GM18858 (cell line): ENCODE results near the gene LGR6.
"Not testable (repeated sequence)": the region's sequence is repeated elsewhere in the genome, so short reads cannot be mapped to it uniquely, and the experiment has no call there.

ENCODE experiments used
- ATAC-seq: cut with Tn5 transposase; IDR thresholded peaks from one replicate; pipeline ENCODE4 v1.9.1; 2021; ENCODE audit not compliant: unreplicated experiment

The LGR6 gene

DNA sequence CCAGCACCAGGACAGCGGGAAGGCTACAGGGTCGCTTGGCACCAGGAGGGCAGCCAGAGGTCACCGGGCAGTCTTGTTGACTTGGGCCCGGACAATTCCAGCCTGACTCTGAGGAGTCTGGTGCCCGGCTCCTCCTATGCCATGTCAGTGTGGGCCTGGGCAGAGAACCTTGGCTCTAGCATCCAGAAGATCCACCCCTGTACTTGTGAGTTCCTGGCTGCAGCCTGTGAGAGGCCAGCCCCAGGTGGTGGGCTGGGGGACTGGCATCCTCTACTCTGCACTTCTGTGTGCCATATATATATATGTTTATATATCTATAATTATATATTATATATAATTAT is 21.6 kb upstream of the LGR6 start:
- no peak for ATAC-seq

DNA sequence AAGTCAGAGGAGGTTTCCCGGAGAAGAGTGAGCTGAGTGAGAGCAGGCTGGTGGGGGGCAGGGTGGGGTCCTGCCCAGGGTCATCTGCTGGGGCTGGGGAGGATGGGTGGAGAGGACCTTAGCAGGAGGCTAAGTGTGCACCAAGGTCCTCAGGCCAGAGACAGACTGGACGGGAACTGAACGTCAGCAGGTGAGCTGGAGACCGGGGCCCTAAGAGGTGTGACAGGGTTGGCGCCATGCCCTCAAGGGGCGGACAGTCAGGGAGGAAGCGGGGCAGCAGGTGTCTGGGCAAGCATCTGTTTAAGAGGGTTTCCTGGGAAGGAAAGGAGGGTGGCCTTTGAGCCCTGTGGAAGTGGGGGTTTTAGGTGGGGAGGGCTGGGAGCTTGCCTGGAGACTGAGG is 19.6 kb upstream of the LGR6 start:
- no peak for ATAC-seq

GRCh38 chr1:202176949-202177927 is 16.4 kb upstream of the LGR6 start:
- no peak for ATAC-seq

DNA sequence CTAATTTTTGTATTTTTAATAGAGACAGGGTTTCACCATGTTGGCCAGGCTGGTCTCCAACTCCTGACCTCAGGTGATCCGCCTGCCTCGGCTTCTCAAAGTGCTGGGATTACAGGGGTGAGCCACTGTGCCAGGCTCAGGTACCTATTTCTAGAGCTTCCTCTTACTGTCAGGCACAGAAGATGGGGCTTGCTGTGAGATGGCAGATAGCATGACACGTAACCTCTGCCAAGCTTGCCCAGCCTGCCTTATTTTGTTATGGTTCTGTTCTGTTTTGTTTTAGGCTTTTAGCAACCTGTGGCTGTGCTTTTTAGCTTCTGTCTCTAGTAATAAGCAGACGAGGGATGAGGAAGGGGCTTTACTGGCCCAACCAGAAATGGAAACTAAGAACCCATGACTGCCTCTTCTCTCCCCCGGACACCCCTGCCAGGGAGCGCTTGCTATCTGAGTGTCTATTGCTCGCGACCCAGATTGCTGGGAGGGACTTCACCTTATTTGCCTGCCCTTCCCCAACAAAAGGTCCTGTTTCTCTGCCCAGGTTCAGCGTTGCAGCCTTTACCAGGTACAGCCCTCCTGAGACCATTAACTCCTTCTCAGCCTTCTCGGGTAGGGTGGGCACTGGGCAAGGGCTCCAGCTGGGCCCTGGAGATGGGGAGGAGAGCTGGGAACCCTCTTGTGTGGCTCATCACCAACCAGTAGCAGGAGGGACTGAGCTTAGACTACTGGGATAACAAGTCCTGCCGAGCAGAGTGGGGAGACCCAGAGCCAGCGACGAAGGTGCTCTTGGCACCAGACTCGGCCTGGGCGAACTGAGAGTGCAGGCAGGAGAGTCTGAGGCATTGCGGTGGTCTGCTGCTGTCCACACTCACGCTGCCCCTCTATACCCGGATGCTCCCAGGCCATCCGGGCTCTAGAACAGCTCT is 13.5 kb upstream of the LGR6 start:
- ATAC-seq = no peak

- not testable (repeated sequence) for ATAC-seq
Measured at GRCh38 chr1:202180751-202181139, 12.9 kb upstream of the LGR6 start.

DNA sequence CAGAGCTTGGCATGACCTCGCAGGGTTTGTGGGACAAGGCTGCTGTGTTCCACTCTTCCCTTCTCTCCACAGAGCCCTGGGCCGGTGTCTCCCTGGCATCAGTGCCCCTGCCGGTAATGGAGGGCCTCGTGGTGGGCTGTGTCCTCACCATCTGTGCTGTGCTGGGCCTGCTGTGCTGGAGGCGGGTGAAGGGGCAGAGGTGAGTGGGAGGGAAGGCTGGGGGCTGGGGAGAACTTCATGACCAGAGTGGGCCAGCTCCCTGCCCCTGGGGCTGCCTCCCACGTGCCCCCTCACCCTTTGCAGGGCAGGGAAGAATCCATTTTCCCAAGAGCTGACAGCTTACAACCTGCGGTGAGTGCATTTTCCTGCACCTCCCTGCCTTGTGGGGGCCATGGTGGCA is 12.0 kb upstream of the LGR6 start:
- no peak for ATAC-seq

GRCh38 chr1:202182040-202182877 is 11.3 kb upstream of the LGR6 start:
- no peak for ATAC-seq

GRCh38 chr1:202184750-202185460 is 8.7 kb upstream of the LGR6 start:
- no peak for ATAC-seq

GRCh38 chr1:202186327-202186726 is 7.3 kb upstream of the LGR6 start:
- ATAC-seq = no peak

DNA sequence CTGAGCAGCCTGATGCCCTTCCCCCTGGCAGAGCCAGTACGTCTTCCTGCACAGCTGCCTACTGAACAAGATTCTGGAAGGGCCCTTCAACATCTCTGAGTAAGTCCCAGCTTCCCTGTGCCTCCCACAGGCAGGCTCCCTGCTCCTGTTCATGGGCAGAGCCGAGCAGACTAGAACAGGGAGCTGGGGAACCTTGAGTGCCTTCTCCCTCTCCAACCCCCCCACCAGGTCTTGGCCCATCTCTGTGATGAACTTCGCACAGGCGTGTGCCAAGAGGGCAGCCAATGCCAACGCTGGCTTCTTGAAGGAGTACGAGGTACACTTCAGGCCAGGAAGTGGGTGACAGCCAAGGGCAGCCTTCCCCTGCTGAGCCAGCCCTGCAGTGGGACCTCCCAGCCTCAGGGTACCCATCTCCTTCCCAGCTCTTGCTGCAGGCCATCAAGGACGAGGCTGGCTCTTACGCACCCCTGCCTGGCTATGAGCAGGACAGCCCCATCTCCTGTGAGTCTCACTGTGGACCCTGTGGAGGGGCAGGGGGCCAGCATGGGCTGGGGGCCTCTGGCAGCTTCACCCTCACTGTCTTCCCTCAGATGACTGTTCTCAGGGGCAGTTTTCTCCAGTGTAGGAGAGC is 6.4 kb upstream of the LGR6 start:
- no peak for ATAC-seq

GRCh38 chr1:202187697-202188407 is 5.7 kb upstream of the LGR6 start:
- ATAC-seq = no peak

GRCh38 chr1:202189001-202189790 is 4.4 kb upstream of the LGR6 start:
- no peak for ATAC-seq

GRCh38 chr1:202189918-202190715 is 3.5 kb upstream of the LGR6 start:
- ATAC-seq = no peak

DNA sequence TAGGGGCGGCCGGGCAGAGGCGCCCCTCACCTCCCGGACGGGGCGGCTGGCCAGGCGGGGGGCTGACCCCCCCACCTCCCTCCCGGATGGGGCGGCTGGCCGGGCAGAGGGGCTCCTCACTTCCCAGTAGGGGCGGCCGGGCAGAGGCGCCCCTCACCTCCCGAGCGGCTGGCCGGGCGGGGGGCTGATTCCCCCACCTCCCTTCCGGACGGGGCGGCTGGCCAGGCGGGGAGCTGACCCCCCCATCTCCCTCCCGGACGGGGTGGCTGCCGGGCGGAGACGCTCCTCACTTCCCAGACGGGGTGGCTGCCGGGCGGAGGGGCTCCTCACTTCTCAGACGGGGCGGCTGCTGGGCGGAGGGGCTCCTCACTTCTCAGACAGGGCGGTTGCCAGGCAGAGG is 2.2 kb upstream of the LGR6 start:
- ATAC-seq = not testable (repeated sequence)

GRCh38 chr1:202192770-202193613 is 607 bp upstream of the LGR6 start:
- no peak for ATAC-seq

DNA sequence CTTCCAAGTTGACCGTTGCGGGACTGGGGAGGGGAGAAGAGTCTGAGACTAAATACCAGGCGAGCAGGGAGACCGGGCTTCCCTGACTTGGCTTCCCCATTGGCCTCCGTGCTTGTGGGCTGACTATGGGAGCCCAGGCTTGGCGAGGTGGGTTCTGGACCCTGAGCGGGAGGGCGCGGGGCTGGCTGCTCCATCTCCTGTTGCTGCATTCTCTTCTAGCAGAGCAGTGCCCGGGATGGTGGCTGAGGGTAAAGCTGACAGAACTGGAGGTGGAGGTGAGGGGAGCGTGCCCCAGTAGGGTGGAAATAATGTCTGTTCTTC is 689 bp downstream of the LGR6 start:
- ATAC-seq = no peak
